Activated T-helper 2 cell treated with anti-CD3 and anti-CD28 coated beads, Interferon-gamma antibody, Interleukin-2, Interleukin-4, amounts not matched to agents 10 μg/mL and 5 μg/mL and 100 μg/mL, durations not matched to agents 14 hours and 24 hours and 36 hours (primary cell): ENCODE measurements around the gene SLC2A3. TPM values are rescaled to one million over a fixed set of nuclear protein-coding genes. Genes with fewer than 3 reads are reported as not detected.
"Not testable (repeated sequence)": the region's sequence is repeated elsewhere in the genome, so short reads cannot be mapped to it uniquely, and the experiment has no call there.

Source experiments
- DNase-seq: peaks from one replicate; pipeline ENCODE4 v3.0.0; 2021; ENCODE audit warnings: low spot score
- H3K27ac Mint-ChIP-seq: one replicate; pipeline ENCODE4 v1.8.0; 2021; ENCODE audit warnings: mixed read lengths
- H3K27me3 Mint-ChIP-seq: one replicate; pipeline ENCODE4 v1.8.0; 2021; ENCODE audit warnings: low read depth, mixed read lengths
- H3K36me3 Mint-ChIP-seq: one replicate; pipeline ENCODE4 v1.8.0; 2021; ENCODE audit warnings: low read depth, mixed read lengths
- H3K4me1 Mint-ChIP-seq: one replicate; pipeline ENCODE4 v1.8.0; 2021; ENCODE audit warnings: low read depth, mixed read lengths
- H3K4me3 Mint-ChIP-seq: one replicate; pipeline ENCODE4 v1.8.0; 2021; ENCODE audit warnings: low read depth, mild to moderate bottlenecking, moderate library complexity, mixed read lengths
- H3K9me3 Mint-ChIP-seq: one replicate; pipeline ENCODE4 v1.8.0; 2021; ENCODE audit warnings: mixed read lengths
- intact Hi-C: fragments of 100-400 bp; cut with micrococcal nuclease; formaldehyde crosslinking; loops from one replicate; pipeline ENCODE4 v1.15.1; 2023
- total RNA-seq: library from RNA; stranded (reverse); gene quantifications from 2 replicates; pipeline ENCODE4 v1.2.3, GENCODE V29; 2022

Gene SLC2A3
- total RNA-seq, 1 donor from 2014 or later = 456 TPM

GRCh38 chr12:7947011-7947410, 11.0 kb upstream of the SLC2A3 start:
- H3K4me3 Mint-ChIP-seq = no peak overlapping the region
- H3K36me3 Mint-ChIP-seq = no peaks in the 10 kb centered on the region
- peaks cover 9% of the 10 kb centered on the region for H3K4me1 Mint-ChIP-seq
- no peak overlapping the region for H3K27ac Mint-ChIP-seq
- no peaks in the 10 kb centered on the region for H3K27me3 Mint-ChIP-seq
- H3K9me3 Mint-ChIP-seq = no peaks in the 10 kb centered on the region
- intact Hi-C loops = no loop called here
- no peak for DNase-seq

- H3K36me3 Mint-ChIP-seq, H3K27ac Mint-ChIP-seq, intact Hi-C loops, H3K27me3 Mint-ChIP-seq, DNase-seq, H3K4me3 Mint-ChIP-seq, H3K9me3 Mint-ChIP-seq: not testable (repeated sequence)
- peaks cover 11% of the 10 kb centered on the region for H3K4me1 Mint-ChIP-seq
These were observed 8.8 kb upstream of the SLC2A3 start for GRCh38 chr12:7944760-7945159.

GRCh38 chr12:7940906-7941305, 4.9 kb upstream of the SLC2A3 start:
- no peak for DNase-seq
- Mint-ChIP-seq H3K9me3 (no peaks in the 10 kb centered on the region), H3K27me3 (no peaks in the 10 kb centered on the region), H3K36me3 (no peaks in the 10 kb centered on the region), H3K4me3 (no peak overlapping the region), H3K4me1 (peaks cover 12% of the 10 kb centered on the region), H3K27ac (no peak overlapping the region)
- intact Hi-C loops = no loop called here

- DNase-seq = no peak
- no peaks in the 10 kb centered on the region for H3K27me3 Mint-ChIP-seq
- intact Hi-C loops = loop anchor here (5.0 kb wide), 1 partner anchor 144 kb away; the partner anchor contains the start of gene NECAP1
- peak overlapping the region; percentile 49 for H3K27ac Mint-ChIP-seq
- peak overlapping the region; percentile 26 for H3K4me3 Mint-ChIP-seq
- H3K4me1 Mint-ChIP-seq = peaks cover 9% of the 10 kb centered on the region
- no peaks in the 10 kb centered on the region for H3K9me3 Mint-ChIP-seq
- no peaks in the 10 kb centered on the region for H3K36me3 Mint-ChIP-seq
These were observed 2.0 kb upstream of the SLC2A3 start for GRCh38 chr12:7937833-7938506.

GRCh38 chr12:7934889-7935492, 996 bp downstream of the SLC2A3 start:
- H3K27me3 Mint-ChIP-seq = no peaks in the 10 kb centered on the region
- intact Hi-C loops = loop anchor here (5.0 kb wide), 1 partner anchor 147 kb away; the partner anchor contains the start of gene NECAP1
- no peak overlapping the region for H3K4me3 Mint-ChIP-seq
- H3K36me3 Mint-ChIP-seq = no peaks in the 10 kb centered on the region
- H3K4me1 Mint-ChIP-seq = peaks cover 20% of the 10 kb centered on the region
- no peaks in the 10 kb centered on the region for H3K9me3 Mint-ChIP-seq
- DNase-seq = no peak
- no peak overlapping the region for H3K27ac Mint-ChIP-seq

GRCh38 chr12:7934091-7934888, 1.7 kb downstream of the SLC2A3 start:
- no peaks in the 10 kb centered on the region for H3K9me3 Mint-ChIP-seq
- H3K27me3 Mint-ChIP-seq = no peaks in the 10 kb centered on the region
- no peak for DNase-seq
- intact Hi-C loops = no loop called here
- H3K36me3 Mint-ChIP-seq = no peaks in the 10 kb centered on the region
- H3K4me1 Mint-ChIP-seq = peaks cover 22% of the 10 kb centered on the region
- H3K27ac Mint-ChIP-seq = no peak overlapping the region
- H3K4me3 Mint-ChIP-seq = no peak overlapping the region

GRCh38 chr12:7933255-7933726, 2.7 kb downstream of the SLC2A3 start:
- no peaks in the 10 kb centered on the region for H3K27me3 Mint-ChIP-seq
- DNase-seq = peak; percentile 69
- intact Hi-C loops = loop anchor here (1.0 kb wide), 4 partner anchors 38 to 73 kb away; no protein-coding TSS in a partner anchor
- peaks cover 27% of the 10 kb centered on the region for H3K4me1 Mint-ChIP-seq
- no peak overlapping the region for H3K4me3 Mint-ChIP-seq
- H3K9me3 Mint-ChIP-seq = no peaks in the 10 kb centered on the region
- peaks cover 3% of the 10 kb centered on the region for H3K36me3 Mint-ChIP-seq
- no peak overlapping the region for H3K27ac Mint-ChIP-seq

- H3K9me3 Mint-ChIP-seq, H3K36me3 Mint-ChIP-seq, H3K27me3 Mint-ChIP-seq, H3K27ac Mint-ChIP-seq, DNase-seq, H3K4me3 Mint-ChIP-seq: not testable (repeated sequence)
- intact Hi-C loops = loop anchor here (1.0 kb wide), 4 partner anchors 39 to 72 kb away; no protein-coding TSS in a partner anchor
- peaks cover 24% of the 10 kb centered on the region for H3K4me1 Mint-ChIP-seq
These were observed 3.3 kb downstream of the SLC2A3 start for GRCh38 chr12:7932599-7933240.

GRCh38 chr12:7929083-7929792, 6.7 kb downstream of the SLC2A3 start:
- intact Hi-C loops = no loop called here
- H3K4me1 Mint-ChIP-seq = peaks cover 42% of the 10 kb centered on the region
- DNase-seq = no peak
- H3K27me3 Mint-ChIP-seq = no peaks in the 10 kb centered on the region
- peak overlapping the region; percentile 35 for H3K4me3 Mint-ChIP-seq
- H3K9me3 Mint-ChIP-seq = no peaks in the 10 kb centered on the region
- H3K36me3 Mint-ChIP-seq = peaks cover 35% of the 10 kb centered on the region
- H3K27ac Mint-ChIP-seq = no peak overlapping the region

GRCh38 chr12:7927470-7927869, 8.5 kb downstream of the SLC2A3 start:
- DNase-seq = no peak
- Mint-ChIP-seq H3K4me3 (peak overlapping the region; percentile 23), H3K27me3 (no peaks in the 10 kb centered on the region), H3K9me3 (no peaks in the 10 kb centered on the region), H3K36me3 (peaks cover 51% of the 10 kb centered on the region), H3K27ac (peak overlapping the region; percentile 61), H3K4me1 (peaks cover 42% of the 10 kb centered on the region)
- intact Hi-C loops = no loop called here

GRCh38 chr12:7926068-7926666, 9.8 kb downstream of the SLC2A3 start:
- DNase-seq, intact Hi-C loops, H3K4me3 Mint-ChIP-seq, H3K27me3 Mint-ChIP-seq, H3K9me3 Mint-ChIP-seq: not testable (repeated sequence)
- Mint-ChIP-seq H3K27ac (peak overlapping the region; percentile 46), H3K4me1 (peaks cover 42% of the 10 kb centered on the region), H3K36me3 (peaks cover 62% of the 10 kb centered on the region)
